ENCODE results near the gene ZNF768. TPM values are rescaled to one million over a fixed set of nuclear protein-coding genes. Genes with fewer than 3 reads are reported as not detected.

Gene ZNF768
- total and polyA plus RNA-seq, 2 experiments from 2014 or later, result 8.3 to 43.0 TPM

DNA sequence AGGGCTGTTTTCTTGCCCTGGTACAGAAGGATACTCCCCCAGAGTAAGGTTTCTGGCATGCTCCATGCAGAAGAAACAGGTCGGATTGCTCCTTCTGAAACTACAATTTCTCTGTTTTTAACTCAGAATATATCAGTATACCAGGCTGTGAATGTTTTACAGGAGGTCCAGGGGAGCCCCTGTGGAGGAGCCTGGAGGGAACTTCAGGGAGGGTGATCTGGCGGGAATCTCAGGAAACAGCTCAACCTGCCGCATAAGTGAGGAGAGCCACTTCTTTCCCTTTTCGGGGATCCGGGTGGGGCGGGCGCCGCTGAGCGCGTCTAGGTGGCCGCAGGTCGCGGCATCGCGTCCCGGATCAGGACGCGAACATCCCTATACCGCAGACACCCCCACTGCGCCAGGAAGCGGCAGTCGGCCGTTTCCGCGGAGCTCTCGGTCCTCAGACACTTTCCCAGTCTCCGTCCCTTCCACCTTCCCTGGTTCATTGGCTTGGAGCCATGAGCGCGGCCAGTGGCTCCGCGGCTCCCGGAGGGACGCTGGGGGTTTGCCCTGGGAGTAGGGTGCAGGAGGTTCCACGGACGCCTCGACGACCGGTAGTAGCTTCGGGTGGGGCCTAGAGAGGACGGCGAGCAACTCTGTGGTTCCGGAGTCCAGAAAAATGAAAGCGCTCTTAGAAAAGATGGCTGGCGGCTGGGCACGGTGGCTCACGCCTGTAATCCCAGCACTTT is 34.9 kb upstream of the ZNF768 start:
- peak; percentile 69 for DNase-seq (ENCODE audit: low spot score)
- no peak for TF ChIP-seq STAT1 (IDR thresholded peaks at IDR 0.05; ENCODE audit: unreplicated experiment)
- peak; percentile 3 for TF ChIP-seq JUNB (IDR thresholded peaks at IDR 0.05; ENCODE audit: unreplicated experiment)
- TF ChIP-seq, protein P1, sequence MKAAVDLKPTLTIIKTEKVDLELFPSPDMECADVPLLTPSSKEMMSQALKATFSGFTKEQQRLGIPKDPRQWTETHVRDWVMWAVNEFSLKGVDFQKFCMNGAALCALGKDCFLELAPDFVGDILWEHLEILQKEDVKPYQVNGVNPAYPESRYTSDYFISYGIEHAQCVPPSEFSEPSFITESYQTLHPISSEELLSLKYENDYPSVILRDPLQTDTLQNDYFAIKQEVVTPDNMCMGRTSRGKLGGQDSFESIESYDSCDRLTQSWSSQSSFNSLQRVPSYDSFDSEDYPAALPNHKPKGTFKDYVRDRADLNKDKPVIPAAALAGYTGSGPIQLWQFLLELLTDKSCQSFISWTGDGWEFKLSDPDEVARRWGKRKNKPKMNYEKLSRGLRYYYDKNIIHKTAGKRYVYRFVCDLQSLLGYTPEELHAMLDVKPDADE (IDR thresholded peaks at IDR 0.05), result peak; percentile 15; the same call in 1 of the 2 replicates
- no peak for TF ChIP-seq EZH2phosphoT487 (IDR thresholded peaks at IDR 0.05; ENCODE audit: unreplicated experiment)
- Histone ChIP-seq H3K9me2 (ENCODE audit: insufficient read depth) (0 out of 2 replicates have a peak, but pooled peaks cover 3% of the 10 kb centered on the region), H4K20me1 (replicated peaks; ENCODE audit: insufficient read depth) (no peaks in the 10 kb centered on the region), H3K79me2 (replicated peaks; ENCODE audit: insufficient read depth) (no peaks in the 10 kb centered on the region; the same call in 1 of the 2 replicates), H3K27ac (ENCODE audit: low read depth) (no peak overlapping the region), H3K4me3 (peak overlapping the region; percentile 68), H3K4me2 (peak overlapping the region; percentile 88), H3K36me3 (ENCODE audit: insufficient read depth) (no peaks in the 10 kb centered on the region), H3F3A (replicated peaks; ENCODE audit: low read depth) (0 out of 2 replicates have a peak, but pooled peaks cover 15% of the 10 kb centered on the region), H3K4me1 (ENCODE audit: insufficient read depth) (peaks cover 18% of the 10 kb centered on the region), H3K27me3 (ENCODE audit: insufficient read depth) (no peaks in the 10 kb centered on the region), H2AFZ (peak overlapping the region; percentile 98)
- Mint-ChIP-seq H3K27me3 (ENCODE audit: insufficient read depth, low read depth, poor library complexity) (peaks cover 27% of the 10 kb centered on the region), H3K36me3 (ENCODE audit: low read depth) (peaks cover 1% of the 10 kb centered on the region; the same call in 2 of the 3 replicates), H3K4me1 (peaks cover 20% of the 10 kb centered on the region), H3K4me3 (peak overlapping the region; percentile 71), H3K27ac (no peak overlapping the region; the same call in 1 of the 2 replicates), H3K9me3 (no peaks in the 10 kb centered on the region; the same call in 1 of the 3 replicates)
- peak; percentile 7 for ATAC-seq

DNA sequence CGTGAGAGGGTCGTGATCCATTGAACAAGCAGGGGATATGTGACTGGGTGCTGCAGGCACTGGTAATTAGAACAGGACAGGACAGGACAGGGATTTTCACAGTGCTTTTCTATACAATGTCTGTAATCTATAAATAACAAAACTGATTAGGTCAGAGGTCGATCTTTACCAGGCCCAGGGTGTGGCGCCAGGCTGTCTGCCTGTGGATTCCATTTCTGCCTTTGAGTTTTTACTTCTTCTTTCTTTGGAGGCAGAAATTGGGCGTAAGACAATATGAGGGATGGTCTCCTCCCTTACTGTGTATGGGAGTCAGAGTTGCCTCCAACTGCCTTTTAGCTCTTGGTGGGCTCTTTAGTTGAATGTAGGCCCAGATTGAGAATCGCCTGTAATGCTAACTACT is 33.3 kb upstream of the ZNF768 start:
- peaks cover 28% of the 10 kb centered on the region for H3K27me3 Mint-ChIP-seq (ENCODE audit: insufficient read depth, low read depth, poor library complexity)
- H3K4me1 Mint-ChIP-seq, result peaks cover 22% of the 10 kb centered on the region
- peak overlapping the region; percentile 32; the same call in 1 of the 2 replicates for H2AFZ ChIP-seq
- DNase-seq (ENCODE audit: low spot score) (no peak), ATAC-seq (no peak)
- H3K27me3 ChIP-seq (ENCODE audit: insufficient read depth), result no peaks in the 10 kb centered on the region
- no peaks in the 10 kb centered on the region for H4K20me1 ChIP-seq (replicated peaks; ENCODE audit: insufficient read depth)
- peak overlapping the region; percentile 37; the same call in 1 of the 3 replicates for H3K4me3 Mint-ChIP-seq
- no peak overlapping the region for H3K4me2 ChIP-seq
- no peaks in the 10 kb centered on the region; the same call in 2 of the 3 replicates for H3K9me3 Mint-ChIP-seq
- 0 out of 2 replicates have a peak, but pooled peaks cover 17% of the 10 kb centered on the region for H3F3A ChIP-seq (replicated peaks; ENCODE audit: low read depth)
- H3K27ac Mint-ChIP-seq, result no peak overlapping the region
- 0 out of 2 replicates have a peak, but pooled peaks cover 3% of the 10 kb centered on the region for H3K9me2 ChIP-seq (ENCODE audit: insufficient read depth)
- H3K36me3 ChIP-seq (ENCODE audit: insufficient read depth), result no peaks in the 10 kb centered on the region; the same call in 1 of the 2 replicates
- H3K27ac ChIP-seq (ENCODE audit: low read depth), result no peak overlapping the region
- H3K36me3 Mint-ChIP-seq (ENCODE audit: low read depth), result peaks cover 6% of the 10 kb centered on the region
- H3K4me1 ChIP-seq (ENCODE audit: insufficient read depth), result peaks cover 21% of the 10 kb centered on the region
- no peak overlapping the region for H3K4me3 ChIP-seq
- H3K79me2 ChIP-seq (replicated peaks; ENCODE audit: insufficient read depth), result no peaks in the 10 kb centered on the region; the same call in 1 of the 2 replicates
- TF ChIP-seq, protein P2, sequence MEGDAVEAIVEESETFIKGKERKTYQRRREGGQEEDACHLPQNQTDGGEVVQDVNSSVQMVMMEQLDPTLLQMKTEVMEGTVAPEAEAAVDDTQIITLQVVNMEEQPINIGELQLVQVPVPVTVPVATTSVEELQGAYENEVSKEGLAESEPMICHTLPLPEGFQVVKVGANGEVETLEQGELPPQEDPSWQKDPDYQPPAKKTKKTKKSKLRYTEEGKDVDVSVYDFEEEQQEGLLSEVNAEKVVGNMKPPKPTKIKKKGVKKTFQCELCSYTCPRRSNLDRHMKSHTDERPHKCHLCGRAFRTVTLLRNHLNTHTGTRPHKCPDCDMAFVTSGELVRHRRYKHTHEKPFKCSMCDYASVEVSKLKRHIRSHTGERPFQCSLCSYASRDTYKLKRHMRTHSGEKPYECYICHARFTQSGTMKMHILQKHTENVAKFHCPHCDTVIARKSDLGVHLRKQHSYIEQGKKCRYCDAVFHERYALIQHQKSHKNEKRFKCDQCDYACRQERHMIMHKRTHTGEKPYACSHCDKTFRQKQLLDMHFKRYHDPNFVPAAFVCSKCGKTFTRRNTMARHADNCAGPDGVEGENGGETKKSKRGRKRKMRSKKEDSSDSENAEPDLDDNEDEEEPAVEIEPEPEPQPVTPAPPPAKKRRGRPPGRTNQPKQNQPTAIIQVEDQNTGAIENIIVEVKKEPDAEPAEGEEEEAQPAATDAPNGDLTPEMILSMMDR (conservative IDR thresholded peaks at IDR 0.05; ENCODE audit: low read depth in 2 of 2), result no peak
- TF ChIP-seq STAT1 (IDR thresholded peaks at IDR 0.05; ENCODE audit: unreplicated experiment) (no peak), NANOG (IDR thresholded peaks at IDR 0.05; ENCODE audit: borderline replicate concordance) (no peak), EZH2phosphoT487 (IDR thresholded peaks at IDR 0.05; ENCODE audit: unreplicated experiment) (no peak), POLR2AphosphoS5 (IDR thresholded peaks at IDR 0.05; ENCODE audit: low read depth) (no peak), ZNF331 (CRISPR knock-in tag; IDR thresholded peaks at IDR 0.05; ENCODE audit: low read depth) (no peak), CREB1 (CRISPR knock-in tag; IDR thresholded peaks at IDR 0.05; ENCODE audit: low read depth) (no peak)
- TF ChIP-seq, protein P3, sequence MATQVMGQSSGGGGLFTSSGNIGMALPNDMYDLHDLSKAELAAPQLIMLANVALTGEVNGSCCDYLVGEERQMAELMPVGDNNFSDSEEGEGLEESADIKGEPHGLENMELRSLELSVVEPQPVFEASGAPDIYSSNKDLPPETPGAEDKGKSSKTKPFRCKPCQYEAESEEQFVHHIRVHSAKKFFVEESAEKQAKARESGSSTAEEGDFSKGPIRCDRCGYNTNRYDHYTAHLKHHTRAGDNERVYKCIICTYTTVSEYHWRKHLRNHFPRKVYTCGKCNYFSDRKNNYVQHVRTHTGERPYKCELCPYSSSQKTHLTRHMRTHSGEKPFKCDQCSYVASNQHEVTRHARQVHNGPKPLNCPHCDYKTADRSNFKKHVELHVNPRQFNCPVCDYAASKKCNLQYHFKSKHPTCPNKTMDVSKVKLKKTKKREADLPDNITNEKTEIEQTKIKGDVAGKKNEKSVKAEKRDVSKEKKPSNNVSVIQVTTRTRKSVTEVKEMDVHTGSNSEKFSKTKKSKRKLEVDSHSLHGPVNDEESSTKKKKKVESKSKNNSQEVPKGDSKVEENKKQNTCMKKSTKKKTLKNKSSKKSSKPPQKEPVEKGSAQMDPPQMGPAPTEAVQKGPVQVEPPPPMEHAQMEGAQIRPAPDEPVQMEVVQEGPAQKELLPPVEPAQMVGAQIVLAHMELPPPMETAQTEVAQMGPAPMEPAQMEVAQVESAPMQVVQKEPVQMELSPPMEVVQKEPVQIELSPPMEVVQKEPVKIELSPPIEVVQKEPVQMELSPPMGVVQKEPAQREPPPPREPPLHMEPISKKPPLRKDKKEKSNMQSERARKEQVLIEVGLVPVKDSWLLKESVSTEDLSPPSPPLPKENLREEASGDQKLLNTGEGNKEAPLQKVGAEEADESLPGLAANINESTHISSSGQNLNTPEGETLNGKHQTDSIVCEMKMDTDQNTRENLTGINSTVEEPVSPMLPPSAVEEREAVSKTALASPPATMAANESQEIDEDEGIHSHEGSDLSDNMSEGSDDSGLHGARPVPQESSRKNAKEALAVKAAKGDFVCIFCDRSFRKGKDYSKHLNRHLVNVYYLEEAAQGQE (IDR thresholded peaks at IDR 0.05; ENCODE audit: unreplicated experiment), result no peak
- TF ChIP-seq, protein P1 (IDR thresholded peaks at IDR 0.05), result no peak

Measured in GM23338 (cell line).